HEK293 (cell line): ENCODE results near the gene FRS2.
A peak's percentile ranks its signal among the peaks of the same experiment; 100 is the strongest.

Experiments used
- KLF10 ChIP-seq: fragments of 450-650 bp; IDR thresholded peaks from 2 replicates; pipeline ENCODE4 v1.5.1; 2018; ENCODE audit warnings: missing biosample characterization, mild to moderate bottlenecking, missing genetic modification characterization
- KLF16 ChIP-seq: fragments of 450-650 bp; formaldehyde crosslinking; IDR thresholded peaks from 2 replicates; pipeline ENCODE4 v1.5.1; 2017; ENCODE audit warnings: missing biosample characterization, missing genetic modification characterization
- KLF7 ChIP-seq: fragments of 450-650 bp; formaldehyde crosslinking; IDR thresholded peaks from 2 replicates; pipeline ENCODE4 v1.5.1; 2016; ENCODE audit warnings: missing biosample characterization, missing genetic modification characterization, borderline replicate concordance
- KLF9 ChIP-seq: fragments of 450-650 bp; formaldehyde crosslinking; IDR thresholded peaks from 2 replicates; pipeline ENCODE4 v1.5.1; 2016; ENCODE audit warnings: missing biosample characterization, missing genetic modification characterization, low read depth
- MZF1 ChIP-seq: fragments of 450-650 bp; formaldehyde crosslinking; IDR thresholded peaks from 2 replicates; pipeline ENCODE4 v1.5.1; 2017; ENCODE audit warnings: missing biosample characterization, missing genetic modification characterization, borderline replicate concordance
- SP7 ChIP-seq: fragments of 450-650 bp; formaldehyde crosslinking; IDR thresholded peaks from 2 replicates; pipeline ENCODE4 v1.5.1; 2016; ENCODE audit warnings: missing biosample characterization, missing genetic modification characterization
- ZBTB21 ChIP-seq: fragments of 450-650 bp; formaldehyde crosslinking; IDR thresholded peaks from 2 replicates; pipeline ENCODE4 v1.5.1; 2017; ENCODE audit warnings: missing biosample characterization, missing genetic modification characterization
- ZBTB26 ChIP-seq: fragments of 450-650 bp; formaldehyde crosslinking; optimal IDR thresholded peaks from 2 replicates; pipeline ENCODE3; 2016; ENCODE audit warnings: missing biosample characterization, mild to moderate bottlenecking, missing genetic modification characterization
- ZBTB48 ChIP-seq: fragments of 450-650 bp; formaldehyde crosslinking; IDR thresholded peaks from 2 replicates; pipeline ENCODE4 v1.5.1; 2016; ENCODE audit warnings: missing biosample characterization, missing genetic modification characterization
- ZBTB7A ChIP-seq: fragments of 450-650 bp; formaldehyde crosslinking; IDR thresholded peaks from 2 replicates; pipeline ENCODE4 v1.5.1; 2016; ENCODE audit warnings: low read depth, missing biosample characterization, missing genetic modification characterization
- ZEB2 ChIP-seq: fragments of 450-650 bp; formaldehyde crosslinking; IDR thresholded peaks from 2 replicates; pipeline ENCODE4 v1.5.1; 2016; ENCODE audit warnings: missing biosample characterization, missing genetic modification characterization
- ZFHX2 ChIP-seq: fragments of 450-650 bp; formaldehyde crosslinking; conservative IDR thresholded peaks from 2 replicates; pipeline ENCODE4 v1.5.1; 2016; ENCODE audit warnings: missing biosample characterization, missing genetic modification characterization
- ZNF112 ChIP-seq: fragments of 450-650 bp; formaldehyde crosslinking; IDR thresholded peaks from 2 replicates; pipeline ENCODE4 v1.5.0; 2017; ENCODE audit warnings: missing biosample characterization, missing genetic modification characterization
- ZNF24 ChIP-seq: fragments of 450-650 bp; formaldehyde crosslinking; IDR thresholded peaks from 2 replicates; pipeline ENCODE4 v1.5.1; 2016; ENCODE audit warnings: missing biosample characterization, missing genetic modification characterization
- ZNF580 ChIP-seq: fragments of 450-650 bp; formaldehyde crosslinking; IDR thresholded peaks from 2 replicates; pipeline ENCODE4 v1.5.1; 2016; ENCODE audit warnings: missing biosample characterization, missing genetic modification characterization
- ZNF610 ChIP-seq: fragments of 450-650 bp; formaldehyde crosslinking; IDR thresholded peaks from 2 replicates; pipeline ENCODE4 v1.5.1; 2016; ENCODE audit warnings: missing biosample characterization, missing genetic modification characterization, borderline replicate concordance
- ZNF645 ChIP-seq: fragments of 450-650 bp; formaldehyde crosslinking; IDR thresholded peaks from 2 replicates; pipeline ENCODE4; 2016; ENCODE audit warnings: missing biosample characterization, missing genetic modification characterization
- ZNF791 ChIP-seq: fragments of 450-650 bp; formaldehyde crosslinking; IDR thresholded peaks from 2 replicates; pipeline ENCODE4 v1.5.1; 2016; ENCODE audit warnings: missing biosample characterization, missing genetic modification characterization
- ZNF837 ChIP-seq: fragments of 450-650 bp; formaldehyde crosslinking; IDR thresholded peaks from 2 replicates; pipeline ENCODE4 v1.5.1; 2016; ENCODE audit warnings: missing biosample characterization, missing genetic modification characterization
- ZSCAN30 ChIP-seq: fragments of 450-650 bp; IDR thresholded peaks from 2 replicates; pipeline ENCODE4 v1.5.1; 2018; ENCODE audit warnings: missing biosample characterization, mild to moderate bottlenecking, missing genetic modification characterization, moderate library complexity
- ZXDB ChIP-seq: fragments of 450-650 bp; formaldehyde crosslinking; IDR thresholded peaks from 2 replicates; pipeline ENCODE4 v1.5.1; 2016; ENCODE audit warnings: missing biosample characterization, missing genetic modification characterization
- TF ChIP-seq, protein P1 (sequence below): fragments of 450-650 bp; formaldehyde crosslinking; IDR thresholded peaks from 2 replicates; pipeline ENCODE4 v1.5.1; 2016; ENCODE audit warnings: missing biosample characterization, missing genetic modification characterization
- TF ChIP-seq, protein P2 (sequence below): fragments of 450-650 bp; formaldehyde crosslinking; IDR thresholded peaks from 2 replicates; pipeline ENCODE4 v1.5.1; 2016; ENCODE audit warnings: missing biosample characterization, missing genetic modification characterization
- TF ChIP-seq, protein P3 (sequence below): fragments of 450-650 bp; formaldehyde crosslinking; IDR thresholded peaks from 2 replicates; pipeline ENCODE4 v1.5.1; 2016; ENCODE audit warnings: missing biosample characterization, missing genetic modification characterization
- TF ChIP-seq, protein P4 (sequence below): fragments of 450-650 bp; formaldehyde crosslinking; IDR thresholded peaks from 2 replicates; pipeline ENCODE4 v1.5.1; 2016; ENCODE audit warnings: missing biosample characterization, missing genetic modification characterization
- TF ChIP-seq, protein P5 (sequence below): fragments of 450-650 bp; formaldehyde crosslinking; IDR thresholded peaks from 2 replicates; pipeline ENCODE4 v1.5.1; 2016; ENCODE audit warnings: missing biosample characterization, missing genetic modification characterization

Gene FRS2

GRCh38 chr12:69585189-69586062 is 115.2 kb downstream of the FRS2 start, which contains the start of gene CCT2 (continued):
- peak; percentile 23; the same call in 1 of the 2 replicates for TF ChIP-seq ZSCAN30 (tag by site-specific recombination)
- peak; percentile 74 for TF ChIP-seq ZBTB21 (tag by site-specific recombination)
- no peak for TF ChIP-seq ZNF112
- TF ChIP-seq, protein P1, sequence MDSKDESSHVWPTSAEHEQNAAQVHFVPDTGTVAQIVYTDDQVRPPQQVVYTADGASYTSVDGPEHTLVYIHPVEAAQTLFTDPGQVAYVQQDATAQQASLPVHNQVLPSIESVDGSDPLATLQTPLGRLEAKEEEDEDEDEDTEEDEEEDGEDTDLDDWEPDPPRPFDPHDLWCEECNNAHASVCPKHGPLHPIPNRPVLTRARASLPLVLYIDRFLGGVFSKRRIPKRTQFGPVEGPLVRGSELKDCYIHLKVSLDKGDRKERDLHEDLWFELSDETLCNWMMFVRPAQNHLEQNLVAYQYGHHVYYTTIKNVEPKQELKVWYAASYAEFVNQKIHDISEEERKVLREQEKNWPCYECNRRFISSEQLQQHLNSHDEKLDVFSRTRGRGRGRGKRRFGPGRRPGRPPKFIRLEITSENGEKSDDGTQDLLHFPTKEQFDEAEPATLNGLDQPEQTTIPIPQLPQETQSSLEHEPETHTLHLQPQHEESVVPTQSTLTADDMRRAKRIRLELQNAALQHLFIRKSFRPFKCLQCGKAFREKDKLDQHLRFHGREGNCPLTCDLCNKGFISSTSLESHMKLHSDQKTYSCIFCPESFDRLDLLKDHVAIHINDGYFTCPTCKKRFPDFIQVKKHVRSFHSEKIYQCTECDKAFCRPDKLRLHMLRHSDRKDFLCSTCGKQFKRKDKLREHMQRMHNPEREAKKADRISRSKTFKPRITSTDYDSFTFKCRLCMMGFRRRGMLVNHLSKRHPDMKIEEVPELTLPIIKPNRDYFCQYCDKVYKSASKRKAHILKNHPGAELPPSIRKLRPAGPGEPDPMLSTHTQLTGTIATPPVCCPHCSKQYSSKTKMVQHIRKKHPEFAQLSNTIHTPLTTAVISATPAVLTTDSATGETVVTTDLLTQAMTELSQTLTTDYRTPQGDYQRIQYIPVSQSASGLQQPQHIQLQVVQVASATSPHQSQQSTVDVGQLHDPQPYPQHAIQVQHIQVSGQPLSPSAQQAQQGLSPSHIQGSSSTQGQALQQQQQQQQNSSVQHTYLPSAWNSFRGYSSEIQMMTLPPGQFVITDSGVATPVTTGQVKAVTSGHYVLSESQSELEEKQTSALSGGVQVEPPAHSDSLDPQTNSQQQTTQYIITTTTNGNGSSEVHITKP (tag by site-specific recombination) = peak; percentile 98
- TF ChIP-seq ZNF645 (tag by site-specific recombination) = no peak
- TF ChIP-seq, protein P2, sequence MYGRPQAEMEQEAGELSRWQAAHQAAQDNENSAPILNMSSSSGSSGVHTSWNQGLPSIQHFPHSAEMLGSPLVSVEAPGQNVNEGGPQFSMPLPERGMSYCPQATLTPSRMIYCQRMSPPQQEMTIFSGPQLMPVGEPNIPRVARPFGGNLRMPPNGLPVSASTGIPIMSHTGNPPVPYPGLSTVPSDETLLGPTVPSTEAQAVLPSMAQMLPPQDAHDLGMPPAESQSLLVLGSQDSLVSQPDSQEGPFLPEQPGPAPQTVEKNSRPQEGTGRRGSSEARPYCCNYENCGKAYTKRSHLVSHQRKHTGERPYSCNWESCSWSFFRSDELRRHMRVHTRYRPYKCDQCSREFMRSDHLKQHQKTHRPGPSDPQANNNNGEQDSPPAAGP (tag by site-specific recombination) = peak; percentile 70
- peak; percentile 53; the same call in 1 of the 2 replicates for TF ChIP-seq KLF10 (tag by site-specific recombination)
- peak; percentile 97 for TF ChIP-seq ZXDB (tag by site-specific recombination)
- TF ChIP-seq MZF1 (tag by site-specific recombination) = peak; percentile 95
- TF ChIP-seq, protein P3, sequence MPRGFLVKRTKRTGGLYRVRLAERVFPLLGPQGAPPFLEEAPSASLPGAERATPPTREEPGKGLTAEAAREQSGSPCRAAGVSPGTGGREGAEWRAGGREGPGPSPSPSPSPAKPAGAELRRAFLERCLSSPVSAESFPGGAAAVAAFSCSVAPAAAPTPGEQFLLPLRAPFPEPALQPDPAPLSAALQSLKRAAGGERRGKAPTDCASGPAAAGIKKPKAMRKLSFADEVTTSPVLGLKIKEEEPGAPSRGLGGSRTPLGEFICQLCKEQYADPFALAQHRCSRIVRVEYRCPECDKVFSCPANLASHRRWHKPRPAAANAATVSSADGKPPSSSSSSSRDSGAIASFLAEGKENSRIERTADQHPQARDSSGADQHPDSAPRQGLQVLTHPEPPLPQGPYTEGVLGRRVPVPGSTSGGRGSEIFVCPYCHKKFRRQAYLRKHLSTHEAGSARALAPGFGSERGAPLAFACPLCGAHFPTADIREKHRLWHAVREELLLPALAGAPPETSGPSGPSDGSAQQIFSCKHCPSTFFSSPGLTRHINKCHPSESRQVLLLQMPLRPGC = peak; percentile 93
- TF ChIP-seq ZNF837 (tag by site-specific recombination) = no peak
- peak; percentile 79 for TF ChIP-seq ZEB2
- no peak for TF ChIP-seq ZBTB7A (tag by site-specific recombination)
- TF ChIP-seq ZNF24 (tag by site-specific recombination) = peak; percentile 71; the same call in 1 of the 2 replicates
- TF ChIP-seq ZFHX2 (tag by site-specific recombination) = peak; percentile 22; the same call in 1 of the 2 replicates
- TF ChIP-seq ZNF580 (tag by site-specific recombination) = peak; percentile 39; the same call in 1 of the 2 replicates
- peak; percentile 99 for TF ChIP-seq KLF16 (tag by site-specific recombination)
- peak; percentile 77; the same call in 1 of the 2 replicates for TF ChIP-seq ZNF610 (tag by site-specific recombination)
- peak; percentile 76 for TF ChIP-seq ZBTB26 (tag by site-specific recombination)
- TF ChIP-seq KLF7 (tag by site-specific recombination) = peak; percentile 66; the same call in 1 of the 2 replicates
- no peak for TF ChIP-seq ZNF791 (tag by site-specific recombination)
- TF ChIP-seq ZBTB48 (tag by site-specific recombination) = no peak; the same call in 1 of the 2 replicates
- TF ChIP-seq, protein P4, sequence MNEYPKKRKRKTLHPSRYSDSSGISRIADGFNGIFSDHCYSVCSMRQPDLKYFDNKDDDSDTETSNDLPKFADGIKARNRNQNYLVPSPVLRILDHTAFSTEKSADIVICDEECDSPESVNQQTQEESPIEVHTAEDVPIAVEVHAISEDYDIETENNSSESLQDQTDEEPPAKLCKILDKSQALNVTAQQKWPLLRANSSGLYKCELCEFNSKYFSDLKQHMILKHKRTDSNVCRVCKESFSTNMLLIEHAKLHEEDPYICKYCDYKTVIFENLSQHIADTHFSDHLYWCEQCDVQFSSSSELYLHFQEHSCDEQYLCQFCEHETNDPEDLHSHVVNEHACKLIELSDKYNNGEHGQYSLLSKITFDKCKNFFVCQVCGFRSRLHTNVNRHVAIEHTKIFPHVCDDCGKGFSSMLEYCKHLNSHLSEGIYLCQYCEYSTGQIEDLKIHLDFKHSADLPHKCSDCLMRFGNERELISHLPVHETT = peak; percentile 39; the same call in 1 of the 2 replicates
- TF ChIP-seq, protein P5, sequence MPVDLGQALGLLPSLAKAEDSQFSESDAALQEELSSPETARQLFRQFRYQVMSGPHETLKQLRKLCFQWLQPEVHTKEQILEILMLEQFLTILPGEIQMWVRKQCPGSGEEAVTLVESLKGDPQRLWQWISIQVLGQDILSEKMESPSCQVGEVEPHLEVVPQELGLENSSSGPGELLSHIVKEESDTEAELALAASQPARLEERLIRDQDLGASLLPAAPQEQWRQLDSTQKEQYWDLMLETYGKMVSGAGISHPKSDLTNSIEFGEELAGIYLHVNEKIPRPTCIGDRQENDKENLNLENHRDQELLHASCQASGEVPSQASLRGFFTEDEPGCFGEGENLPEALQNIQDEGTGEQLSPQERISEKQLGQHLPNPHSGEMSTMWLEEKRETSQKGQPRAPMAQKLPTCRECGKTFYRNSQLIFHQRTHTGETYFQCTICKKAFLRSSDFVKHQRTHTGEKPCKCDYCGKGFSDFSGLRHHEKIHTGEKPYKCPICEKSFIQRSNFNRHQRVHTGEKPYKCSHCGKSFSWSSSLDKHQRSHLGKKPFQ (tag by site-specific recombination) = 0 out of 2 replicates have a peak, but pooled peaks have one; percentile 12
- TF ChIP-seq KLF9 = peak; percentile 96
- TF ChIP-seq SP7 = peak; percentile 88
